ENCODE measurements around the gene PCDHA1.
A peak's percentile ranks its signal among the peaks of the same experiment; 100 is the strongest.
"Not testable (repeated sequence)": the region's sequence is repeated elsewhere in the genome, so short reads cannot be mapped to it uniquely, and the experiment has no call there.

Gene PCDHA1

DNA sequence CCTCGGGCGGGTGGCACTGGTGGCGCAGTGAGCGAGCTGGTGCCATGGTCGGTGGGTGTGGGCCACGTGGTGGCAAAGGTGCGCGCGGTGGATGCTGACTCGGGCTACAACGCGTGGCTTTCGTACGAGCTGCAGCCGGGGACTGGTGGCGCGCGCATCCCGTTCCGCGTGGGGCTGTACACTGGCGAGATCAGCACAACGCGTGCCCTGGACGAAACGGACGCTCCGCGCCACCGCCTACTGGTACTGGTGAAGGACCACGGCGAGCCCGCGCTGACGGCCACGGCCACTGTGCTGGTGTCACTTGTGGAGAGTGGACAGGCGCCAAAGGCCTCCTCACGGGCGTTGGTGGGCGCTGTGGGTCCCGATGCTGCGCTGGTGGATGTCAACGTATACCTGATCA, 22.9 kb downstream of the PCDHA1 start:
- no peak for DNase-seq

DNA sequence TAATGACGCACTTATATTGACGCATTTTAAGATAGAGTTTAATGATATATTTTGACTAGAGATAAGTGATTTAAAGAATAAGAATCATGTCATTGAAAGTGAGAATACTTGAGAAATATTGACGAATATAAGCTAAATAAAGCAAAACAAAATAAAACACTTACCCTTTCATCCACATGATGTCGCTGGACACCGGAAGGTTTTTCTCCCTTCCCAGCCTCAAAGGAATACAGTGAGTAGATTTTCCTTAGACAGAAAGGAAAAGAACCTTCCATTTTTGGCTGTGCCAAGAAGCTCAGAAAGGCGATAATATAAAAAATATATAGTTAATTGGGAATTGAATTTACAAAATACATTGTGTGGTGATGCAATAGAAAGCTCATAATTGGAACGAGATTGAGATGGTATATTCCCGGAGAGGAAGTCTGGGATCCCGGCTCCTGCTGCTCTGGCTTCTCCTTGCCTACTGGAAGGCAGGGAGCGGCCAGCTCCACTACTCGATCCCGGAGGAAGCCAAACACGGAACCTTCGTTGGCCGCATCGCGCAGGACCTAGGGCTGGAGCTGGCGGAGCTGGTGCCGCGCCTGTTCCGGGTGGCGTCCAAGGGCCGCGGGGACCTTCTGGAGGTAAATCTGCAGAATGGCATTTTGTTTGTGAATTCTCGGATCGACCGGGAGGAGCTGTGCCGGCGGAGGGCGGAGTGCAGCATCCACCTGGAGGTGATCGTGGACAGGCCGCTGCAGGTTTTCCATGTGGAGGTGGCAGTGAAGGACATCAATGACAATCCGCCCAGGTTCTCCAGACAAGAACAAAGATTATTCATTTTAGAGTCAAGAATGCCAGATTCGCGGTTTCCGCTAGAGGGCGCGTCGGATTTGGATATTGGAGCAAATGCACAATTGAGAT, 35.7 kb downstream of the PCDHA1 start, which contains the start of gene PCDHA5:
Gene PCDHA5 (plus strand): TSS at position 239 of the 906 bp plus-strand sequence.
- peak; percentile 58 for DNase-seq

DNA sequence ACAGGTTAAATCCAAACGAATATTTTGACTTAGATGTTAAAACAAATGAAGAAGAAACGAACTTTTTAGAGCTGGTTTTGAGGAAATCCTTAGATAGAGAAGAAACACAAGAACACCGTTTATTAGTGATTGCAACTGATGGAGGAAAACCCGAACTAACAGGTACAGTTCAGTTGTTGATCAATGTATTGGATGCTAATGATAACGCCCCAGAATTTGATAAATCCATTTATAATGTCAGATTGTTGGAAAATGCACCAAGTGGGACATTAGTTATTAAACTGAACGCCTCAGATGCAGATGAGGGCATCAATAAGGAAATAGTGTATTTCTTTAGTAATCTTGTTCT, 36.3 kb downstream of the PCDHA1 start:
- no peak for DNase-seq

DNA sequence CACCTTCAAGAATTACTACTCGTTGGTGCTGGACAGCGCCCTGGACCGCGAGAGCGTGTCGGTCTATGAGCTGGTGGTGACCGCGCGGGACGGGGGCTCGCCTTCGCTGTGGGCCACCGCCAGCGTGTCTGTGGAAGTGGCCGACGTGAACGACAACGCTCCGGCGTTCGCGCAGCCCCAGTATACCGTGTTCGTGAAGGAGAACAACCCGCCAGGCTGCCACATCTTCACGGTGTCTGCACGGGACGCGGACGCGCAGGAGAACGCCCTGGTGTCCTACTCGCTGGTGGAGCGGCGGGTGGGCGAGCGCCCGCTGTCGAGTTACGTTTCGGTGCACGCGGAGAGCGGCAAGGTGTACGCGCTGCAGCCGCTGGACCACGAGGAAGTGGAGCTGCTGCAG, 37.0 kb downstream of the PCDHA1 start:
- DNase-seq = not testable (repeated sequence)

DNA sequence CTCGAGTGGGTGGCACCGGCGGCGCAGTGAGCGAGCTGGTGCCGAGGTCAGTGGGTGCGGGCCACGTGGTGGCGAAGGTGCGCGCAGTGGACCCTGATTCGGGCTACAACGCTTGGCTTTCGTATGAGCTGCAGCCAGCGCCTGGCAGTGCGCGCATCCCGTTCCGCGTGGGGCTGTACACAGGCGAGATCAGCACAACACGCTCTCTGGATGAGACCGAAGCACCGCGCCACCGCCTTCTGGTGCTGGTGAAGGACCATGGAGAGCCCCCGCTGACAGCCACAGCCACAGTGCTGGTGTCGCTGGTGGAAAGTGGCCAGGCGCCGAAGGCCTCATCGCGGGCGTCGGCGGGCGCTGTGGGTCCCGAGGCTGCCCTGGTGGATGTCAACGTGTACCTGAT, 37.5 kb downstream of the PCDHA1 start:
- DNase-seq = no peak

DNA sequence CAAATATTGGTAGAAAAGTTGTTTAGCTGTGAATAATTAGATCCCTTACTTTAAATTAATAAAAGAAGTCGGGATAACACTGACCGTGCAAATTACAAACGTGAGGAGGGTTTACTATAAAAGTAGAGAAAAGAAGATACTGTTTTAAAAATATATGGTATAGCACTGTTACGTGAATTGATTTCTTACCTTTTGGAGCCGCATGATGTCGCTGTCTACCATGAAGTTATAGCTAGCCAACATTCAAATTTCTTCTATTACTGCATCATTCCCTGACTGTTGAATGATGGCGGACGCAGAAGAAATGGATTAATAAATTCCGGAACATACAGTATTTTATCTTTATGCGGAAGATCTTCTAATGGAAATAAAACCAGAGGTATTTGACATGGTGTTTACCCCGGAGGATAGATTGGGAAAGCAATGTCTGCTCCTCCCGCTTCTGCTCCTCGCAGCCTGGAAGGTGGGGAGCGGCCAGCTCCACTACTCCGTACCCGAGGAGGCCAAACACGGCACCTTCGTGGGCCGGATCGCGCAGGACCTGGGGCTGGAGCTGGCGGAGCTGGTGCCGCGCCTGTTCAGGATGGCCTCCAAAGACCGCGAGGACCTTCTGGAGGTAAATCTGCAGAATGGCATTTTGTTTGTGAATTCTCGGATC, 41.9 kb downstream of the PCDHA1 start, which contains the start of gene PCDHA6:
Gene PCDHA6 (plus strand): TSS at position 257 of the 658 bp plus-strand sequence. CDS start 132 bp downstream, at position 389.
- DNase-seq = no peak

DNA sequence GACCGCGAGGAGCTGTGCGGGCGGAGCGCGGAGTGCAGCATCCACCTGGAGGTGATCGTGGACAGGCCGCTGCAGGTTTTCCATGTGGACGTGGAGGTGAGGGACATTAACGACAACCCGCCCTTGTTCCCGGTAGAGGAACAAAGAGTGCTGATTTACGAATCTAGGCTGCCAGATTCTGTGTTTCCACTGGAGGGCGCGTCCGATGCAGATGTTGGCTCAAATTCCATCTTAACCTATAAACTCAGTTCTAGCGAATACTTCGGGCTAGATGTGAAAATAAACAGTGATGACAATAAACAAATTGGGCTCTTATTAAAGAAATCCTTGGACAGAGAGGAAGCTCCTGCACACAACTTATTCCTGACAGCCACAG, 42.4 kb downstream of the PCDHA1 start:
- DNase-seq = no peak

DNA sequence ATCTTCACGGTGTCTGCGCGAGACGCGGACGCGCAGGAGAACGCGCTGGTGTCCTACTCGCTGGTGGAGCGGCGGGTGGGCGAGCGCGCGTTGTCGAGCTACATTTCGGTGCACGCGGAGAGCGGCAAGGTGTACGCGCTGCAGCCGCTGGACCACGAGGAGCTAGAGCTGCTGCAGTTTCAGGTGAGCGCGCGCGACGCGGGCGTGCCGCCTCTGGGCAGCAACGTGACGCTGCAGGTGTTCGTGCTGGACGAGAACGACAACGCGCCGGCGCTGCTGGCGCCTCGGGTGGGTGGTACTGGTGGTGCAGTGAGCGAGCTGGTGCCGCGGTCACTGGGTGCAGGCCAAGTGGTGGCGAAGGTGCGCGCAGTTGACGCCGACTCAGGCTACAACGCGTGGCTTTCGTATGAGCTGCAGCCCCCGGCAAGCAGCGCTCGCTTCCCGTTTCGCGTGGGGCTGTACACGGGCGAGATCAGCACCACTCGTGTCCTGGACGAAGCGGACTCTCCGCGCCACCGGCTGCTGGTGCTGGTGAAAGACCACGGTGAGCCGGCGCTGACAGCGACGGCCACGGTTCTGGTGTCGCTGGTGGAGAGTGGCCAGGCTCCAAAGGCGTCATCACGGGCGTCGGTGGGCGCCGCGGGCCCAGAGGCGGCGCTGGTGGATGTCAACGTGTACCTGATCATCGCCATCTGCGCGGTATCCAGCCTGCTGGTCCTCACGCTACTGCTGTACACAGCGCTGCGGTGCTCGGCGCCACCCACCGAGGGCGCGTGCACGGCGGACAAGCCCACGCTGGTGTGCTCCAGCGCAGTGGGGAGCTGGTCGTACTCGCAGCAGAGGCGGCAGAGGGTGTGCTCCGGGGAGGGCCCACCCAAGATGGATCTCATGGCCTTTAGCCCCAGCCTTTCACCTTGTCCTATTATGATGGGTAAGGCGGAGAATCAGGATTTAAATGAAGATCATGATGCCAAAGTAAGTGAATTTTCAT, 43.9 kb downstream of the PCDHA1 start:
- not testable (repeated sequence) for DNase-seq

DNA sequence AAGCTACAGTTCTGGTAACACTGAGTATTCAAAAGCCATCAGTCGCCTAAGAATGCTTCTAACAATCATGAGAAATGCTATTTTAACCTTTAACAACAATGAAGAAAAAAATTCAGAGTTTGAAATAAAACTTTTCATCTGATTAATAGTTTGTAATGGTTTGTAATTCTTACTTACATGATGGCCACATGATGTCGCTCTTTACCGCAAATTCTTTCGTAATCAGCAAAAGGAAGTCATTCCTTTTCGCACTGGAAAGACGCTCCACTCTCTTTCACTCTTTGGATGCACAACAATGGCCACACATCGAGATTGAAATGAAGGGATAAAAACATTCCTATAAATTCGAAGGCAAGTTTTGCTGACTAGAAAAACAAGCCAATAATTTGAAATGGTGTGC, 48.1 kb downstream of the PCDHA1 start, which contains the start of gene PCDHA7:
Gene PCDHA7 (plus strand): TSS at position 277 of the 400 bp plus-strand sequence. CDS start 115 bp downstream, at position 392.
- DNase-seq = peak; percentile 15

DNA sequence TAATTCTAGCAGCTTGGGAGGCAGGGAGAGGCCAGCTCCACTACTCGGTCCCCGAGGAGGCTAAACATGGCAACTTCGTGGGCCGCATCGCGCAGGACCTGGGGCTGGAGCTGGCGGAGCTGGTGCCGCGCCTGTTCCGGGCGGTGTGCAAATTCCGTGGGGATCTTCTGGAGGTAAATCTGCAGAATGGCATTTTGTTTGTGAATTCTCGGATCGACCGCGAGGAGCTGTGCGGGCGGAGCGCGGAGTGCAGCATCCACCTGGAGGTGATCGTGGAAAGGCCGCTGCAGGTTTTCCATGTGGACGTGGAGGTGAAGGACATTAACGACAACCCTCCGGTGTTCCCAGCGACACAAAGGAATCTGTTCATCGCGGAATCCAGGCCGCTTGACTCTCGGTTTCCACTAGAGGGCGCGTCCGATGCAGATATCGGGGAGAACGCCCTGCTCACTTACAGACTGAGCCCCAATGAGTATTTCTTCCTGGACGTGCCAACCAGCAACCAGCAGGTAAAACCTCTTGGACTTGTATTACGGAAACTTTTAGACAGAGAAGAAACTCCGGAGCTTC, 48.6 kb downstream of the PCDHA1 start:
- DNase-seq = not testable (repeated sequence)

DNA sequence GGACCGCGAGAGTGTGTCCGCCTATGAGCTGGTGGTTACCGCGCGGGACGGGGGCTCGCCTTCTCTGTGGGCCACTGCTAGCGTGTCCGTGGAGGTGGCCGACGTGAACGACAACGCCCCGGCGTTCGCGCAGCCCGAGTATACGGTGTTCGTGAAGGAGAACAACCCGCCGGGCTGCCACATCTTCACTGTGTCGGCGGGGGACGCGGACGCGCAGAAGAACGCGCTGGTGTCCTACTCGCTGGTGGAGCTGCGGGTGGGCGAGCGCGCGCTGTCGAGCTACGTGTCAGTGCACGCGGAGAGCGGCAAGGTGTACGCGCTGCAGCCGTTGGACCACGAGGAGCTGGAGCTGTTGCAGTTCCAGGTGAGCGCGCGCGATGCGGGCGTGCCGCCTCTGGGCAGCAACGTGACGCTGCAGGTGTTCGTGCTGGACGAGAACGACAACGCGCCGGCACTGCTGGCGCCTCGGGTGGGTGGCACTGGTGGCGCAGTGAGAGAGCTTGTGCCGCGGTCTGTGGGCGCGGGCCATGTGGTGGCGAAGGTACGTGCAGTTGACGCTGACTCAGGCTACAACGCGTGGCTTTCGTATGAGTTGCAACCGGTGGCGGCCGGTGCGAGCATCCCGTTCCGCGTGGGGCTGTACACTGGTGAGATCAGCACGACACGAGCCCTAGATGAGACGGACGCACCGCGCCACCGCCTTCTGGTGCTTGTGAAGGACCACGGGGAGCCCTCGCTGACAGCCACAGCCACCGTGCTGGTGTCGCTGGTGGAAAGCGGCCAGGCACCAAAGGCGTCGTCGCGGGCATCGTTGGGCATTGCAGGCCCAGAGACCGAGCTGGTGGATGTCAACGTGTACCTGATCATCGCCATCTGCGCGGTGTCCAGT, 49.9 kb downstream of the PCDHA1 start:
- DNase-seq = no peak

DNA sequence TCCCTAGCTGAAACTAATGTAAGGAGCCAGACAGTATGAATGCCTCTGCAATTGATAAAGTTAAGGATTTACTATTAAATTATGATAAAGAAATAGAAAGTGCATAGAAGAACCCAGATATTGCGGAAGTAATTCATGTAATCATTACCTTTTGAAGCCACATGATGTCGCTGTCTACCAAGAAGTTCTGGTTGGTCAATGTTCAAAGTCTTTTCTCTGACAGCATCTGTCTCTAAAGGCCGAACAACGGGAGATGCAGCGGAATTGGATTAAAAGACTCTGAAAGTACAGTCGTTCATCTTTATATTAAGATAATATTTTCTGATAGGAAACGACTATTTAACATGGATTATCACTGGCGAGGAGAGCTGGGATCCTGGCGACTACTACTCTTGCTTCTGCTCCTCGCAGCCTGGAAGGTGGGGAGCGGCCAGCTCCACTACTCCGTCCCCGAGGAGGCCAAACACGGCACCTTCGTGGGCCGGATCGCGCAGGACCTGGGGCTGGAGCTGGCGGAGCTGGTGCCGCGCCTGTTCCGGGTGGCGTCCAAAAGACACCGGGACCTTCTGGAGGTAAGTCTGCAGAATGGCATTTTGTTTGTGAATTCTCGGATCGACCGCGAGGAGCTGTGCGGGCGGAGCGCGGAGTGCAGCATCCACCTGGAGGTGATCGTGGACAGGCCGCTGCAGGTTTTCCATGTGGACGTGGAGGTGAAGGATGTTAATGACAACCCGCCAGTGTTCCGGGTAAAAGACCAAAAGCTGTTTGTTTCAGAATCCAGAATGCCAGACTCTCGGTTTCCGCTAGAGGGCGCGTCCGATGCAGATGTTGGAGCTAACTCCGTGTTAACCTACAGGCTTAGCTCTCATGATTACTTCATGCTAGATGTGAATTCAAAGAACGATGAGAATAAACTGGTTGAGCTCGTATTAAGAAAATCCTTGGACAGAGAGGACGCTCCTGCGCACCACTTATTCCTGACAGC, 55.3 kb downstream of the PCDHA1 start, which contains the start of gene PCDHA8:
Gene PCDHA8 (plus strand): TSS at position 210 of the 985 bp plus-strand sequence. CDS start 135 bp downstream, at position 345.
- DNase-seq = peak; percentile 33

DNA sequence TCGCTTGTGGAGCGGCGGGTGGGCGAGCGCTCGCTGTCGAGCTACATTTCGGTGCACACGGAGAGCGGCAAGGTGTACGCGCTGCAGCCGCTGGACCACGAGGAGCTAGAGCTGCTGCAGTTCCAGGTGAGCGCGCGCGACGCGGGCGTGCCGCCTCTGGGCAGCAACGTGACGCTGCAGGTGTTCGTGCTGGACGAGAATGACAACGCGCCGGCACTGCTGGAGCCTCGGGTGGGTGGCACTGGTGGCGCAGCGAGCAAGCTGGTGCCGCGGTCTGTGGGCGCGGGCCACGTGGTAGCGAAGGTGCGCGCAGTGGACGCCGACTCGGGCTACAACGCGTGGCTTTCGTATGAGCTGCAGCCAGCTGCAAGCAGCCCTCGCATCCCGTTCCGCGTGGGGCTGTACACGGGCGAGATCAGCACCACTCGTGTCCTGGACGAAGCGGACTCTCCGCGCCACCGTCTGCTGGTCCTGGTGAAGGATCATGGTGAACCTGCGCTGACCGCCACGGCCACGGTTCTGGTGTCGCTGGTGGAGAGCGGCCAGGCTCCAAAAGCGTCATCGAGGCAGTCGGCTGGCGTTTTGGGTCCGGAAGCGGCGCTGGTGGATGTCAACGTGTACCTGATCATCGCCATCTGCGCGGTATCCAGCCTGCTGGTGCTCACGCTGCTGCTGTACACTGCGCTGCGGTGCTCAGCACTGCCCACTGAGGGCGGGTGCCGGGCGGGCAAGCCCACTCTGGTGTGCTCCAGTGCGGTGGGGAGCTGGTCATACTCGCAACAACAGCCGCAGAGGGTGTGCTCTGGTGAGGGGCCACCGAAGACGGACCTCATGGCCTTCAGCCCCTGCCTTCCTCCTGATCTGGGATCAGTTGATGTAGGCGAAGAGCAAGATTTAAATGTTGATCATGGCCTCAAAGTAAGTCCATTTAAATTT, 57.1 kb downstream of the PCDHA1 start:
- no peak for DNase-seq

DNA sequence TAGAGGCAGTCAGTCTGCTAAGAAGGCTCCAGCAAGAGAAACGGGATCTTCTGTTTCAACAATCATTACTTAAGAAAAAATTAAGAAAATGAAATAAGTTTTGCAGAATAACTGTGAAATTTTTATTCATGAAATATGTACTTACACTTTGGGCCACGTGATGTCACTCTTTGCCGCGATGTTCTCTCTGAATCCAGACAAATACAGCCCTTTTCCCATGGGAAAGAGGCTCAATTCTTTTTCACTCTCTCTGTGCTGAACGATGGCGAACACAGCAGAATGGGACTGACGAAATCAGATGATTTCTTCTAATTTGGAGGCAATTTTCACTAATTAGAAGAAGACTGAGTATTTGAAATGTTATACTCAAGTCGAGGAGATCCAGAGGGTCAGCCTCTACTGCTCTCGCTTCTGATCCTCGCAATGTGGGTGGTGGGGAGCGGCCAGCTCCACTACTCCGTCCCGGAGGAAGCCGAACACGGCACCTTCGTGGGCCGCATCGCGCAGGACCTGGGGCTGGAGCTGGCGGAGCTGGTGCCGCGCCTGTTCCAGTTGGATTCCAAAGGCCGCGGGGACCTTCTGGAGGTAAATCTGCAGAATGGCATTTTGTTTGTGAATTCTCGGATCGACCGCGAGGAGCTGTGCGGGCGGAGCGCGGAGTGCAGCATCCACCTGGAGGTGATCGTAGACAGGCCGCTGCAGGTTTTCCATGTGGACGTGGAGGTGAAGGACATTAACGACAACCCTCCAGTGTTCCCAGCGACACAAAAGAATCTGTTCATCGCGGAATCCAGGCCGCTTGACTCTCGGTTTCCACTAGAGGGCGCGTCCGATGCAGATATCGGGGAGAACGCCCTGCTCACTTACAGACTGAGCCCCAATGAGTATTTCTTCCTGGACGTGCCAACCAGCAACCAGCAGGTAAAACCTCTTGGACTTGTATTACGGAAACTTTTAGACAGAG, 62.5 kb downstream of the PCDHA1 start, which contains the start of gene PCDHA9:
Gene PCDHA9 (plus strand): TSS at position 244 of the 964 bp plus-strand sequence. CDS start 114 bp downstream, at position 358.
- not testable (repeated sequence) for DNase-seq

DNA sequence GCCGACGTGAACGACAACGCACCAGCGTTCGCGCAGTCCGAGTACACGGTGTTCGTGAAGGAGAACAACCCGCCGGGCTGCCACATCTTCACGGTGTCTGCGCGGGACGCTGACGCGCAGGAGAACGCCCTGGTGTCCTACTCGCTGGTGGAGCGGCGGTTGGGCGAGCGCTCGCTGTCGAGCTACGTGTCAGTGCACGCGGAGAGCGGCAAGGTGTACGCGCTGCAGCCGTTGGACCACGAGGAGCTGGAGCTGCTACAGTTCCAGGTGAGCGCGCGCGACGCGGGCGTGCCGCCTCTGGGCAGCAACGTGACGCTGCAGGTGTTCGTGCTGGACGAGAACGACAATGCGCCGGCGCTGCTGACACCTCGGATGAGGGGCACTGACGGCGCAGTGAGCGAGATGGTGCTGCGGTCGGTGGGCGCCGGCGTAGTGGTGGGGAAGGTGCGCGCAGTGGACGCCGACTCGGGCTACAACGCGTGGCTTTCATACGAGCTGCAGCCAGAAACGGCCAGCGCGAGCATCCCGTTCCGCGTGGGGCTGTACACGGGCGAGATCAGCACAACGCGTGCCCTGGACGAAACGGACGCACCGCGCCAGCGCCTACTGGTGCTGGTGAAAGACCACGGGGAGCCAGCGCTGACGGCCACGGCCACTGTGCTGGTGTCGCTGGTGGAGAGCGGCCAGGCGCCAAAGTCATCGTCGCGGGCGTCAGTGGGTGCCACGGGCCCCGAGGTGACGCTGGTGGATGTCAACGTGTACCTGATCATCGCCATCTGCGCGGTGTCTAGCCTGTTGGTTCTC, 64.1 kb downstream of the PCDHA1 start:
- DNase-seq = not testable (repeated sequence)

Measured in hematopoietic multipotent progenitor cell treated with erythropoietin and hydrocortisone succinate and interleukin-3 and kit ligand, for 4 days (in vitro differentiated cells).